HepG2 (cell line): ENCODE data around the gene SCO1. TPM values are rescaled to one million over a fixed set of nuclear protein-coding genes. Genes with fewer than 3 reads are reported as not detected.

Experiments
- ATAC-seq: fragments of 200-7000 bp; cut with Tn5 transposase; 3 replicates; pipeline ENCODE4 v1.9.1; 2020; ENCODE audit warnings: mild to moderate bottlenecking, moderate library complexity
- BruUV-seq: library from RNA; stranded (reverse); fragments of 400-500 nt; replicated peaks from 2 replicates; lab custom pipeline; 2021; lab: Mats Ljungman, UMichigan
- CTCF ChIA-PET: fragments of 300-600 bp; formaldehyde crosslinking; extraction: SDS; loops from one replicate; lab custom pipeline; 2021; ENCODE audit warnings: low total read pairs, inconsistent platforms, low intra/inter-chr PET ratio; lab: Yijun Ruan, JAX
- POLR2A ChIA-PET: fragments of 350-600 bp; sonication (Branson Sonifier 250); formaldehyde crosslinking; loops from one replicate; lab custom pipeline; 2020; ENCODE audit warnings: antibody characterized with exemption, inconsistent platforms; lab: Yijun Ruan, JAX
- DNase-seq: peaks from one replicate; pipeline ENCODE4 v3.0.0-alpha.2; 2015; ENCODE audit warnings: low spot score
- FAIRE-seq: peaks from 3 replicates; lab custom pipeline; 2011; peaks lifted over from hg19 to GRCh38; lab: Jason Lieb, UNC
- H2AFZ ChIP-seq: one replicate; pipeline ENCODE4 v1.6.1; 2011; ENCODE audit warnings: low read length, inconsistent platforms
- H3K27ac ChIP-seq: fragments of 300-600 bp; 3 replicates; pipeline ENCODE4 v1.8.0; 2011; ENCODE audit warnings: mixed run types, mild to moderate bottlenecking, mixed read lengths, low read length, inconsistent platforms; ENCODE audit not compliant: insufficient read depth; ENCODE audit errors: extremely low read length
- H3K27me3 ChIP-seq, 2 experiments: fragments of 200-600 bp in 1 of 2; 2 replicates in 1 of 2; 3 replicates in 1 of 2; pipeline versions ENCODE4 v1.6.0 to v1.8.0; 2011; ENCODE audit warnings: low read length in 2 of 2, mild to moderate bottlenecking in 2 of 2, moderate library complexity in 2 of 2, inconsistent platforms in 1 of 2; ENCODE audit not compliant: insufficient read depth in 2 of 2, control insufficient read depth in 1 of 2
- H3K36me3 ChIP-seq, 2 experiments: fragments of 200-600 bp in 1 of 2; replicated peaks in 1 of 2; 2 replicates in 1 of 2; 3 replicates in 1 of 2; pipeline versions ENCODE4 v1.5.1 to v1.8.0; 2011; ENCODE audit warnings: low read length in 2 of 2, inconsistent platforms in 1 of 2; ENCODE audit not compliant: insufficient read depth in 2 of 2, control insufficient read depth in 1 of 2
- H3K4me1 ChIP-seq: 2 replicates; pipeline ENCODE4 v1.5.1; 2012; ENCODE audit warnings: low read length, inconsistent platforms; ENCODE audit not compliant: insufficient read depth
- H3K4me2 ChIP-seq: 2 replicates; pipeline ENCODE4 v1.6.0; 2011; ENCODE audit warnings: low read depth, low read length, inconsistent platforms
- H3K4me3 ChIP-seq, 3 experiments: fragments of 200-600 bp in 1 of 3; sonication (generic), shearing (Covaris generic) in 1 of 3; replicated peaks in 1 of 3; 2 replicates each; pipeline ENCODE4 v1.5.1; 2011 to 2016; ENCODE audit warnings: low read length in 3 of 3, inconsistent platforms in 2 of 3, low read depth in 2 of 3, mild to moderate bottlenecking in 2 of 3, control low read depth in 1 of 3, mixed read lengths in 1 of 3; ENCODE audit not compliant: insufficient read depth in 1 of 3
- H3K79me2 ChIP-seq: one replicate; pipeline ENCODE4 v1.6.1; 2011; ENCODE audit warnings: low read length, inconsistent platforms; ENCODE audit not compliant: insufficient read depth
- H3K9ac ChIP-seq: 2 replicates; pipeline ENCODE4 v1.6.0; 2011; ENCODE audit warnings: mild to moderate bottlenecking, low read depth, low read length, inconsistent platforms; ENCODE audit not compliant: insufficient read depth
- H3K9me3 ChIP-seq: 2 replicates; pipeline ENCODE4 v1.5.1; 2012; ENCODE audit warnings: mild to moderate bottlenecking, low read length
- H4K20me1 ChIP-seq: 2 replicates; pipeline ENCODE4 v1.6.0; 2011; ENCODE audit warnings: inconsistent platforms, mild to moderate bottlenecking, low read length, moderate library complexity; ENCODE audit not compliant: insufficient read depth
- ATF7 ChIP-seq, 2 experiments: fragments of 450-650 bp in 1 of 2; sonication (generic) in 1 of 2; formaldehyde crosslinking in 1 of 2; IDR thresholded peaks; 2 replicates each; pipeline versions ENCODE4 v1.4.0 to v1.6.1; 2016 to 2020; ENCODE audit warnings: antibody characterized with exemption in 1 of 2, mild to moderate bottlenecking in 1 of 2, missing genetic modification reagents in 1 of 2
- CREB1 ChIP-seq, 2 experiments: fragments of 450-650 bp in 1 of 2; IDR thresholded peaks; 2 replicates each; pipeline ENCODE4 v1.6.1; 2016 to 2017; ENCODE audit warnings: control low read depth in 1 of 2, mild to moderate bottlenecking in 1 of 2, missing compliant biosample characterization in 1 of 2, missing genetic modification characterization in 1 of 2
- ZBTB40 ChIP-seq, 2 experiments: fragments of 450-650 bp in 1 of 2; sonication (generic) in 1 of 2; formaldehyde crosslinking in 1 of 2; IDR thresholded peaks; 2 replicates each; pipeline versions ENCODE4 v1.6.1 to v1.8.0; 2016 to 2022; ENCODE audit warnings: antibody characterized with exemption in 1 of 2, mild to moderate bottlenecking in 1 of 2, missing genetic modification reagents in 1 of 2
- WGBS: methylation state at CpG from one replicate; pipeline ENCODE4 v1.1.6; 2017; ENCODE audit warnings: low lambda C conversion rate; 5-methylcytosine and 5-hydroxymethylcytosine counted together
- in situ Hi-C: cut with HindIII; loops from 2 replicates; pipeline ENCODE4 v1.10.0; 2017; ENCODE audit warnings: low pct_unique_long_range_greater_than_20kb; ENCODE audit not compliant: extremely low pct_ligation_motif_present
- intact Hi-C: fragments of 100-400 bp; cut with micrococcal nuclease; formaldehyde crosslinking; loops from one replicate; pipeline ENCODE4 v1.10.0; 2022; ENCODE audit not compliant: unreplicated experiment
- polyA plus RNA-seq, 8 experiments: library from polyadenylated mRNA; depleted of rRNA in 3 of 8; stranded (reverse) in 7 of 8; unstranded in 1 of 8; fragments of >200 nt; fragmentation: Illumina TruSeq in 4 of 8; extraction: Trizol in 4 of 8; gene quantifications; 2 replicates each; pipeline versions ENCODE4 v1.2.1 to v1.2.3, GENCODE V29; 2011 to 2016; ENCODE audit warnings: low read depth in 4 of 8, missing spikeins in 1 of 8, mixed read lengths in 1 of 8; ENCODE audit not compliant: insufficient read depth in 1 of 8
- total RNA-seq, 5 experiments: library from RNA; depleted of rRNA; stranded (reverse); fragments of >200 nt; fragmentation: Illumina TruSeq; extraction: Trizol; gene quantifications; 2 replicates each; pipeline ENCODE4 v1.2.3, GENCODE V29; 2016; ENCODE audit warnings: low read depth in 1 of 5

Gene SCO1
- total and polyA plus RNA-seq, 2 of the 13 experiments (the other 11 are each of a cell fraction or from before 2014, with no cell fraction given) = 11.4 to 50.3 TPM

DNA sequence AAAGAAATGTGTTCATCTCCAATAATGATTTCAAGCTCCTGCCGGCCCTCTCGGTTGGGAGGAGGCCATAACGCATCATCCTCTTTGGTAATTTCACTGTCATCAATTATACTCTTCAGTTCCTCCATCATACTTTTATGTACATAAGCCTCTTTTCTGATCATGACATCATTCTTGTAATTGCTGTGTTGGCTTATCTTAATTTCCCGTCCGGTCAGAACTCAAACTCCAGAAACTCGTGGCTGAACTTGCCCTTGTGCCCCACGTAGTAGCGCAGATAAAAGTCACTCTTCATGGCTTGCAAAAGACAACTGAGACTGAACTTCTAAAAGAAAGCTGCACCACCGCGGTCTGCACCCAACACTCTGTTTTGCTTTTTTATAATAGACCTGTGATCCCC lies 18.9 kb upstream of the SCO1 start:
- TF ChIP-seq ATF7 (IDR thresholded peaks at IDR 0.05) (peak; percentile 56), ATF7 (CRISPR knock-in tag; IDR thresholded peaks at IDR 0.05) (no peak), ZBTB40 (IDR thresholded peaks at IDR 0.05) (no peak), ZBTB40 (CRISPR knock-in tag; IDR thresholded peaks at IDR 0.05) (no peak), CREB1 (IDR thresholded peaks at IDR 0.05) (peak; percentile 24; the same call in 1 of the 2 replicates), CREB1 (CRISPR knock-in tag; IDR thresholded peaks at IDR 0.05) (no peak)
- Histone ChIP-seq H3K9ac (no peak overlapping the region), H2AFZ (no peak overlapping the region), H4K20me1 (no peaks in the 10 kb centered on the region), H3K4me3 (no peak overlapping the region), H3K79me2 (no peaks in the 10 kb centered on the region), H3K27ac (no peak overlapping the region), H3K36me3 (peaks cover 2 to 12% of the 10 kb centered on the region in 2 experiments; a peak in 1 of 5 replicates), H3K4me1 (peaks cover 9% of the 10 kb centered on the region), H3K9me3 (no peaks in the 10 kb centered on the region), H3K4me2 (no peak overlapping the region), H3K27me3 (no peaks in the 10 kb centered on the region)
- intact Hi-C loops (no loop called here), in situ Hi-C loops (no loop called here)
- ATAC-seq (no peak), DNase-seq (no peak), FAIRE-seq (no peak)
- ChIA-PET CTCF (no interaction called here), POLR2A (no interaction called here)
- BruUV-seq = no TSS peak
- 92% methylated on average over 10 of the region's 10 CpGs for WGBS
